ENCODE data around the gene HOXA1. TPM values are rescaled to one million over a fixed set of nuclear protein-coding genes. Genes with fewer than 3 reads are reported as not detected.
A peak's percentile ranks its signal among the peaks of the same experiment; 100 is the strongest.

Gene HOXA1
- total and polyA plus RNA-seq, 2 of the 4 experiments (the other 2 are of a cell fraction) = 0.54 to 1.8 TPM

- H3K4ac ChIP-seq (ENCODE audit: low read depth, low read length) = peak overlapping the region; percentile 88
- H3K27ac ChIP-seq (ENCODE audit: insufficient read depth, low read length) = peak overlapping the region; percentile 98
- peaks cover 0 to 43% of the 10 kb centered on the region in 2 experiments; a peak in 2 of 4 replicates for H3K79me1 ChIP-seq (ENCODE audit: low read depth in 1 of 2, low read length in 2 of 2)
- peaks cover 9% of the 10 kb centered on the region; the same call in 1 of the 2 replicates for H4K20me1 ChIP-seq (ENCODE audit: insufficient read depth, low read length)
- H4K5ac ChIP-seq (ENCODE audit: low read depth, low read length) = peak overlapping the region; percentile 91
- in situ Hi-C loops (cut with MboI; ENCODE audit: low sequenced_read_pairs) = loop anchor here (10.0 kb wide), 1 partner anchor 913 kb away; no protein-coding TSS in a partner anchor
- peak; percentile 38 for TF ChIP-seq POLR2A (IDR thresholded peaks at IDR 0.05; ENCODE audit: low read depth, low read length)
- no peak for TF ChIP-seq CTCF (conservative IDR thresholded peaks at IDR 0.05; ENCODE audit: low read depth, low read length)
- H2BK15ac ChIP-seq (ENCODE audit: low read depth, low read length) = peak overlapping the region; percentile 35; the same call in 1 of the 3 replicates
- H2BK5ac ChIP-seq (ENCODE audit: low read depth, low read length, poor library complexity, severe bottlenecking) = peak overlapping the region; percentile 95
- peak overlapping the region; percentile 82 to 91 for H4K8ac ChIP-seq (ENCODE audit: low read depth in 2 of 2, low read length in 2 of 2)
- ChIA-PET CTCF (interaction anchor here (1.0 to 1.1 kb wide), 2 partner anchors 36 to 418 kb away, joined by 3 to 4 read pairs; no protein-coding TSS in a partner anchor), POLR2A (ENCODE audit: unreplicated experiment) (interaction anchor here (0.6 to 1.3 kb wide), 3 partner anchors 8 to 1033 kb away, joined by 3 to 14 read pairs (median 5); partner anchors contain the start of gene HOXA5)
- peak overlapping the region; percentile 74 for H4K91ac ChIP-seq (ENCODE audit: insufficient read depth, low read depth, low read length)
- WGBS, 2 experiments (ENCODE audit: extremely low coverage in 2 of 2, insufficient read length in 1 of 2) = 0% methylated on average over 11 of the region's 47 CpGs; no CpG with 5 or more reads in 1 of the 2 experiments
- peaks cover 50% of the 10 kb centered on the region for H3K4me1 ChIP-seq (ENCODE audit: control insufficient read depth, insufficient read depth, low read length)
- H3K56ac ChIP-seq (ENCODE audit: extremely low read depth, insufficient read depth, low read length) = peak overlapping the region; percentile 70
- H3K4me2 ChIP-seq (ENCODE audit: low read depth, low read length) = peak overlapping the region; percentile 85
- peak overlapping the region; percentile 92 for H3K9ac ChIP-seq (ENCODE audit: low read depth, low read length)
- H3K14ac ChIP-seq (replicated peaks; ENCODE audit: low read depth, low read length) = peak overlapping the region; percentile 81
- dilution Hi-C loops (cut with HindIII; ENCODE audit: low sequenced_read_pairs, unreplicated experiment) = no loop called here
- 0 out of 2 replicates have a peak, but pooled peaks have one; percentile 1 for ATAC-seq (ENCODE audit: low read depth)
- H3K9me1 ChIP-seq (ENCODE audit: insufficient read depth, low read length) = peaks cover 13% of the 10 kb centered on the region; the same call in 1 of the 2 replicates
- H2AK5ac ChIP-seq (ENCODE audit: low read depth, low read length) = peak overlapping the region; percentile 81
- peaks cover 9% of the 10 kb centered on the region; the same call in 1 of the 2 replicates for H3K36me3 ChIP-seq (ENCODE audit: control insufficient read depth, insufficient read depth, low read length)
- peak overlapping the region; percentile 45 for H3K4me3 ChIP-seq (ENCODE audit: insufficient read depth, low read depth, low read length)
- H2AFZ ChIP-seq (replicated peaks; ENCODE audit: low read length, poor library complexity) = peak overlapping the region; percentile 60
- H3K27me3 ChIP-seq (ENCODE audit: control insufficient read depth, insufficient read depth, low read length) = no peaks in the 10 kb centered on the region
- no peaks in the 10 kb centered on the region for H3K9me3 ChIP-seq (ENCODE audit: control insufficient read depth, insufficient read depth, low read length)
- DNase-seq = peak; percentile 86
- no TSS peak for BruUV-seq (replicated peaks)
- peak overlapping the region; percentile 83 for H3K18ac ChIP-seq (ENCODE audit: low read depth, low read length)
- H3K23ac ChIP-seq (ENCODE audit: low read depth, low read length) = peak overlapping the region; percentile 72
- intact Hi-C loops (cut with micrococcal nuclease) = no loop called here
- H2BK20ac ChIP-seq (ENCODE audit: low read depth, low read length) = 0 out of 2 replicates have a peak overlapping the region, but pooled peaks have one; percentile 11
- peak overlapping the region; percentile 91 for H2AK9ac ChIP-seq (replicated peaks; ENCODE audit: low read depth, low read length, poor library complexity)
- peak overlapping the region; percentile 87 for H2BK120ac ChIP-seq (ENCODE audit: low read depth, low read length)
Observed at GRCh38 chr7:27107391-27108381, 11.9 kb upstream of the HOXA1 start.

Data from IMR-90 (cell line).